Right atrium auricular region (tissue), 2 donors: ENCODE measurements around the gene THSD7A. TPM values are rescaled to one million over a fixed set of nuclear protein-coding genes. Genes with fewer than 3 reads are reported as not detected.

Experiments
- DNase-seq: peaks from one replicate; pipeline ENCODE4 v3.0.0-alpha.2; 2019; ENCODE audit warnings: low spot score
- H3K27ac ChIP-seq, 2 donors: fragments of 200-600 bp; sonication (generic); 1 replicate in 1 of 2; 2 replicates in 1 of 2; pipeline ENCODE4 v1.5.1; 2016 to 2019
- H3K27me3 ChIP-seq, 2 donors: fragments of 200-600 bp; sonication (generic); one replicate each; pipeline versions ENCODE4 v1.5.1 to v1.6.0; 2017 to 2019
- H3K36me3 ChIP-seq: fragments of 200-600 bp; sonication (generic); one replicate; pipeline ENCODE4 v1.5.1; 2016
- H3K4me1 ChIP-seq, 2 donors: fragments of 200-600 bp; sonication (generic); one replicate each; pipeline versions ENCODE4 v1.5.1 to v1.6.0; 2017 to 2019
- H3K4me3 ChIP-seq, 2 donors: fragments of 200-600 bp; sonication (generic); 1 replicate in 1 of 2; 2 replicates in 1 of 2; pipeline ENCODE4 v1.5.1; 2017 to 2019; ENCODE audit warnings: mild to moderate bottlenecking in 1 of 2, moderate library complexity in 1 of 2
- H3K9me3 ChIP-seq, 2 donors: fragments of 200-600 bp; sonication (generic); one replicate each; pipeline ENCODE4 v1.5.1; 2019
- total RNA-seq, 2 donors: library from RNA; depleted of rRNA; stranded (reverse); fragments of >200 nt; gene quantifications; one replicate each; pipeline ENCODE4 v1.1.0, GENCODE V29; 2016
- TF ChIP-seq, protein P1 (sequence below), 2 donors: fragments of 200-600 bp; sonication (generic); IDR thresholded peaks; one replicate each; pipeline ENCODE4 v1.5.1; 2019; ENCODE audit warnings: antibody characterized with exemption in 2 of 2

THSD7A gene
- total RNA-seq, 2 donors from 2014 or later = 0.85 to 2.9 TPM

DNA sequence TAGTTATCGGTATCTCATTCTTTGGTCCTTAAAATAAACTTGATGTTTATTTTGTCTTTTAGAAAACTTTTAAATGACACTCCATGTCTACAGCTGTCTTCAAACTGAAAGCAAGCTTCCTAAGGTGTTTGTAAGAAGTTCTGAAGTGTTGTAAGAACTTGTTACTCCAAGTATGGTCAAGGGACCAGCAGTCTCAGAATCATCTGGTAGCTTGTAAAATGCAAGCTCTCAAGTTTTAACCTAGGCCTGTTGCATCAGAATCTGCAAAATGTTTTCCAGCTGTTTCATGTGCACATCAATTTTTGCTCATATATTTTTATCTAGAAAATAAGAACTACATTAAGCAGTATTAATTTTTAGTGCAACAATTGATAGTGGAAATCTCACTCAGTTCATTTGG lies 104.1 kb downstream of the THSD7A start:
- Histone ChIP-seq H3K36me3 (no peaks in the 10 kb centered on the region), H3K4me3 (no peak overlapping the region), H3K27me3 (no peaks in the 10 kb centered on the region), H3K4me1 (no peaks in the 10 kb centered on the region), H3K9me3 (no peaks in the 10 kb centered on the region), H3K27ac (no peak overlapping the region)
- no peak for DNase-seq
- TF ChIP-seq, protein P1, sequence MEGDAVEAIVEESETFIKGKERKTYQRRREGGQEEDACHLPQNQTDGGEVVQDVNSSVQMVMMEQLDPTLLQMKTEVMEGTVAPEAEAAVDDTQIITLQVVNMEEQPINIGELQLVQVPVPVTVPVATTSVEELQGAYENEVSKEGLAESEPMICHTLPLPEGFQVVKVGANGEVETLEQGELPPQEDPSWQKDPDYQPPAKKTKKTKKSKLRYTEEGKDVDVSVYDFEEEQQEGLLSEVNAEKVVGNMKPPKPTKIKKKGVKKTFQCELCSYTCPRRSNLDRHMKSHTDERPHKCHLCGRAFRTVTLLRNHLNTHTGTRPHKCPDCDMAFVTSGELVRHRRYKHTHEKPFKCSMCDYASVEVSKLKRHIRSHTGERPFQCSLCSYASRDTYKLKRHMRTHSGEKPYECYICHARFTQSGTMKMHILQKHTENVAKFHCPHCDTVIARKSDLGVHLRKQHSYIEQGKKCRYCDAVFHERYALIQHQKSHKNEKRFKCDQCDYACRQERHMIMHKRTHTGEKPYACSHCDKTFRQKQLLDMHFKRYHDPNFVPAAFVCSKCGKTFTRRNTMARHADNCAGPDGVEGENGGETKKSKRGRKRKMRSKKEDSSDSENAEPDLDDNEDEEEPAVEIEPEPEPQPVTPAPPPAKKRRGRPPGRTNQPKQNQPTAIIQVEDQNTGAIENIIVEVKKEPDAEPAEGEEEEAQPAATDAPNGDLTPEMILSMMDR (IDR thresholded peaks at IDR 0.05) = no peak

DNA sequence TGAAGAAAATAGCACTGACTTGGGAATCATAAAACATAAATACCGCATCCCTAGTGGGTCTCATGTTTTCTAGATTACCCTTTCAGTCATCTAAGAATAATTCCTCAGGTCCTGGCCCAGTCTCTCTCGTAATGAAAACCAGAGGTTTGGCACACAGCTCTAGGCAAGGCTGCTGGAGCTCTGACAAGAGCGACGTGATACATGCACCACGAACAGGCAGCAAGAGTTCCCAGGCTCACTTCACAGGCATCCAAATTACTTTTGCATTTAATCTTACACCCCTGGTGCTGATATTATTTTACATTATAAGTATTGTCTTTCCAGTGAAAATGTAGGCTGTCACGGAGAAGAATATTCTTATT lies 105.2 kb downstream of the THSD7A start:
- Histone ChIP-seq H3K36me3 (no peaks in the 10 kb centered on the region), H3K4me1 (no peaks in the 10 kb centered on the region), H3K4me3 (no peak overlapping the region), H3K27me3 (no peaks in the 10 kb centered on the region), H3K27ac (no peak overlapping the region), H3K9me3 (no peaks in the 10 kb centered on the region)
- TF ChIP-seq, protein P1 (IDR thresholded peaks at IDR 0.05) = no peak
- no peak for DNase-seq

DNA sequence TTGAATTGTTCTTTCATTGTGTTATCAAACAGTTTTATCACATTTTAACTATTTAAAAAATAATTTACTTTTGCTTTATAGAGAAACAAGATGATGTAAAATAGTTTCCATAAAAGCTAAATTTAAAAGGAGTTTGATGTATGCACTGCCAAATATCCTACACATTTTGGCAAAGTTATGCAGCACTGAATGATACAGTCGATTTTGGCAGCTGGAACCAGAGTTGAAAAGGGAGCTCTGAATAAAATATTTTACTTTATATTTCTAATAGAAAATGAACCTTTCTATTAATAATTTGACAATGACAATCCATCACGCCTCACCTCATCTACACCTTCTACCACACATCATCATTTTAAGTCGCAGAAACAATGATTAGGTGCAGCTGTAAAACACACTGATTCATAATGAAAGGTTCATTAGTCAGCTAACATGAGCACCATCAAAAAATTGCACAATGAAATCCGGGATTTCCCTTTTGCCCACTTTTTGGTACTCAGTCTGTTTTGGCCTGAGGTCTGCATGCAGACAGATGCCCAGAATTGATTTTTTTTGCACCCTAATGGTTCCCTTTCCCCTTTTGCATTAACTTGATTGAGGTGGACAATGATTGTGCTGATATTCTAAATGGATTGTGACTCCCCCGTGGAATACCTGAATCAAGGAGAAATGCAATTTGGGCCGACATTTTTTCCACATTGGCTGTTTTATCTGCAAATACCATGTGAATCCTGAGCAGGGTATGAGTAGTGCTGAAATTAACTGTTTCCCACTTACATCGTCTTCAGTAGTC lies 105.8 kb downstream of the THSD7A start:
- TF ChIP-seq, protein P1 (IDR thresholded peaks at IDR 0.05) = no peak
- Histone ChIP-seq H3K4me3 (no peak overlapping the region), H3K9me3 (no peaks in the 10 kb centered on the region), H3K4me1 (no peaks in the 10 kb centered on the region), H3K36me3 (no peaks in the 10 kb centered on the region), H3K27ac (no peak overlapping the region), H3K27me3 (no peaks in the 10 kb centered on the region)
- no peak for DNase-seq

DNA sequence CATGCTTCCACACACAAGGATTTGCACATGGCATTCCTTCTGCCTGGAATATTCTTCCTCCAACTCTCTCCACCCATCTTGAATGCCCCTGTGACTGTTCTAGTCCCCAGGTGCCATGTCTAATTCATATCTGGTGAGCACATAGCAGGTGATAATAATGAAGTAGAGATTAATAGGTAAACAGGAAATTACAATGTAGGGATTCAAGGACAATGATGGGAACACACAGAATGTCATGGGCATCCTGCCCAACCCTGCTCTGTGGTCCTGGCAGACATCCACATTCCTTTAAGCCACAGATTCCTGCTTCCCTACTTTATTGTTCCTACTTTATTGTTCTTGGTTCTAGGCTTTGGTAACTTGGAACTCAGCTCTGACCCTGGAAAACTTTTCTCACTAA lies 115.8 kb downstream of the THSD7A start:
- H3K4me1 ChIP-seq = no peaks in the 10 kb centered on the region
- no peak overlapping the region for H3K27ac ChIP-seq
- TF ChIP-seq, protein P1 (IDR thresholded peaks at IDR 0.05) = no peak
- no peaks in the 10 kb centered on the region for H3K36me3 ChIP-seq
- H3K4me3 ChIP-seq = no peak overlapping the region
- no peaks in the 10 kb centered on the region for H3K27me3 ChIP-seq
- no peaks in the 10 kb centered on the region for H3K9me3 ChIP-seq
- no peak for DNase-seq

DNA sequence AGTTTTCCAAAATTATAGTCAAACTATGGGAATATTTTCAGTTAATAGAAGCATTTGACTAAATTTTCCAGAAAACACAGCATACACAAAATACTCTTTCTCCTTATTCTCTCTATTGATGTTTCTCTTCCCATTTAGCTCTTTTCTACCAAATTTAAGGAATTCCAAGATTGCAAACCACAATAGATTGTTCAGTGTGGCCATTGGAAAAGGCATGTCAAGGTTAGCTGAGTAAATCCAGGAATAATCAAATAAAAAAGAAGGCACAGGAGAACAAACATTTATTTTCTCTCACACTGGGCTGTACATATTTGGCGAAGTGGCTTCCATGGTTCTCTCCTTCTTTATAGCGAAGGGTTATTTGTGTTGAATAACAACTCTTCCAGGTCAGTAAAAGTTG lies 117.3 kb downstream of the THSD7A start:
- DNase-seq = no peak
- Histone ChIP-seq H3K9me3 (no peaks in the 10 kb centered on the region), H3K27me3 (no peaks in the 10 kb centered on the region), H3K27ac (no peak overlapping the region), H3K4me1 (no peaks in the 10 kb centered on the region), H3K36me3 (no peaks in the 10 kb centered on the region), H3K4me3 (no peak overlapping the region)
- TF ChIP-seq, protein P1 (IDR thresholded peaks at IDR 0.05) = no peak

DNA sequence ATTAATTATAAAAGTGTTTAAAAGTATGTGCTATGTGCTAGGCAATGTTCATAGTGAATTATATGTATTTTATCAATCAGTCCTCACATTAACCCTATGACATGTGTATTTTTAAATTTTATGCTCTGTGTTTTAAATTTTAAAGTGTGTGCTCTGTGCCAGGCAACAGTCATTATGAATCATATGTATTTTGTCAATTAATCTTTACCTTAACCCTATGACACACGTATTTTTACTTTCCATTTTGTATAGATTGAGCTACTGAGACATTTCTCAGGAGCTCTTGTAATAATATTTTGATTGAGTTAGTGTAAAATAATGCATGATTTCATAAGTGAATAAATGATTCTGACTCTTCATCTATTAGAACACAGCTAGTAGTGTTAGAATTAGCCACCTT lies 117.8 kb downstream of the THSD7A start:
- Histone ChIP-seq H3K36me3 (no peaks in the 10 kb centered on the region), H3K27ac (no peak overlapping the region), H3K27me3 (no peaks in the 10 kb centered on the region), H3K9me3 (no peaks in the 10 kb centered on the region), H3K4me3 (no peak overlapping the region), H3K4me1 (no peaks in the 10 kb centered on the region)
- DNase-seq = no peak
- TF ChIP-seq, protein P1 (IDR thresholded peaks at IDR 0.05) = no peak
